ENCODE data around the gene ADGRB2.

GRCh38 chr1:31776032-31776431 is 11.9 kb upstream of the ADGRB2 start:
- no peak for TF ChIP-seq POLR2A (IDR thresholded peaks at IDR 0.05)
- TF ChIP-seq CTCF (IDR thresholded peaks at IDR 0.05) = no peak
- TF ChIP-seq POLR2AphosphoS5 (IDR thresholded peaks at IDR 0.05) = no peak
